ENCODE results near the gene ZNF329.

Gene ZNF329

GRCh38 chr19:58079792-58080191, 70.8 kb downstream of the ZNF329 start:
- Histone ChIP-seq H3K9me3 (ENCODE audit: low read length) (peaks cover 25% of the 10 kb centered on the region), H2AFZ (ENCODE audit: low read depth, low read length) (no peak overlapping the region), H3K27me3 (ENCODE audit: insufficient read depth, low read length) (no peaks in the 10 kb centered on the region), H3K4me3 (ENCODE audit: low read length) (no peak overlapping the region), H3K36me3 (ENCODE audit: insufficient read depth, low read length) (peaks cover 15% of the 10 kb centered on the region), H3K4me1 (ENCODE audit: insufficient read depth, low read length) (no peaks in the 10 kb centered on the region)
